GM12878 (cell line): ENCODE data around the gene DNAJC12. TPM values are rescaled to one million over a fixed set of nuclear protein-coding genes. Genes with fewer than 3 reads are reported as not detected.

Experiments
- ATAC-seq: fragments of 200-7000 bp; cut with Tn5 transposase; 3 replicates; pipeline ENCODE4 v1.9.1; 2020; ENCODE audit warnings: mild to moderate bottlenecking, moderate library complexity
- BruUV-seq: library from RNA; stranded (reverse); fragments of 400-500 nt; replicated peaks from 2 replicates; lab custom pipeline; 2021; lab: Mats Ljungman, UMichigan
- CTCF ChIA-PET: fragments of 300-600 bp; sonication (Branson Sonifier 250); formaldehyde crosslinking; extraction: SDS; loops from one replicate; lab custom pipeline; 2021; ENCODE audit warnings: inconsistent platforms; lab: Yijun Ruan, JAX
- POLR2A ChIA-PET: fragments of 350-600 bp; formaldehyde crosslinking; extraction: SDS; loops from one replicate; lab custom pipeline; 2021; ENCODE audit warnings: inconsistent platforms; lab: Charles Lee
- RAD21 ChIA-PET: fragments of 300-600 bp; sonication (Branson Sonifier 250); formaldehyde crosslinking; loops from one replicate; lab custom pipeline; 2023; ENCODE audit warnings: antibody characterized with exemption; ENCODE audit not compliant: unreplicated experiment; lab: Charles Lee
- SMC1A ChIA-PET: fragments of 300-600 bp; sonication (Branson Sonifier 250); formaldehyde crosslinking; loops from one replicate; lab custom pipeline; 2023; ENCODE audit not compliant: unreplicated experiment, uncharacterized antibody; lab: Charles Lee
- DNase-seq: peaks from one replicate; pipeline ENCODE4 v3.0.0-alpha.2; 2011; ENCODE audit warnings: low read depth, low spot score
- FAIRE-seq: peaks from 3 replicates; lab custom pipeline; 2011; peaks lifted over from hg19 to GRCh38; lab: Jason Lieb, UNC
- H2AFZ ChIP-seq: 2 replicates; pipeline ENCODE4 v1.6.0; 2011; ENCODE audit warnings: low read depth, low read length, control low read depth; ENCODE audit not compliant: control insufficient read depth
- H3K27ac ChIP-seq: 2 replicates; pipeline ENCODE4 v1.5.1; 2011; ENCODE audit warnings: control low read depth; ENCODE audit not compliant: control insufficient read depth, insufficient read depth
- H3K27me3 ChIP-seq, 2 experiments: replicated peaks in 1 of 2; 2 replicates each; pipeline versions ENCODE4 v1.6.0 to v1.6.1; 2011; ENCODE audit warnings: low read length in 1 of 2; ENCODE audit not compliant: control insufficient read depth in 2 of 2, insufficient read depth in 2 of 2
- H3K36me3 ChIP-seq, 2 experiments: 2 replicates each; pipeline ENCODE4 v1.5.1; 2011; ENCODE audit warnings: low read length in 1 of 2; ENCODE audit not compliant: control insufficient read depth in 2 of 2, insufficient read depth in 2 of 2
- H3K4me1 ChIP-seq: 2 replicates; pipeline ENCODE4 v1.6.1; 2011; ENCODE audit warnings: mild to moderate bottlenecking, low read length, moderate library complexity, mixed read lengths; ENCODE audit not compliant: control insufficient read depth, insufficient read depth
- H3K4me2 ChIP-seq: 2 replicates; pipeline ENCODE4 v1.6.0; 2011; ENCODE audit warnings: control low read depth; ENCODE audit not compliant: control insufficient read depth, insufficient read depth
- H3K4me3 ChIP-seq: fragments of 200-600 bp; sonication (generic); 2 replicates; pipeline ENCODE4 v1.5.1; 2016
- H3K79me2 ChIP-seq: 2 replicates; pipeline ENCODE4 v1.6.0; 2011; ENCODE audit warnings: low read length; ENCODE audit not compliant: control insufficient read depth, insufficient read depth
- H3K9ac ChIP-seq: 2 replicates; pipeline ENCODE4 v1.8.0; 2011; ENCODE audit warnings: low read length, control low read depth, mixed read lengths; ENCODE audit not compliant: control insufficient read depth, insufficient read depth
- H3K9me3 ChIP-seq: replicated peaks from 3 replicates; pipeline ENCODE4 v1.5.1; 2011; ENCODE audit warnings: mild to moderate bottlenecking, low read length; ENCODE audit not compliant: control insufficient read depth, insufficient read depth
- H4K20me1 ChIP-seq: 2 replicates; pipeline ENCODE4 v1.6.0; 2011; ENCODE audit not compliant: control insufficient read depth, insufficient read depth
- ATF2 ChIP-seq: IDR thresholded peaks from 2 replicates; pipeline ENCODE4 v1.6.1; 2012; ENCODE audit warnings: low read length, inconsistent platforms
- FOXK2 ChIP-seq: fragments of 450-650 bp; IDR thresholded peaks from 2 replicates; pipeline ENCODE4 v1.6.1; 2017; ENCODE audit warnings: mild to moderate bottlenecking, moderate library complexity
- GABPA ChIP-seq: IDR thresholded peaks from 2 replicates; pipeline ENCODE4 v1.6.1; 2014; ENCODE audit warnings: antibody characterized with exemption, low read depth, mild to moderate bottlenecking, inconsistent platforms
- HCFC1 ChIP-seq: fragments of 150-350 bp; IDR thresholded peaks from 2 replicates; pipeline ENCODE4 v1.6.1; 2014; ENCODE audit warnings: low read length
- HDAC2 ChIP-seq: fragments of 200-600 bp; sonication (generic); IDR thresholded peaks from 2 replicates; pipeline ENCODE4 v1.6.1; 2017
- KAT2A ChIP-seq: conservative IDR thresholded peaks from 2 replicates; pipeline ENCODE4 v1.6.1; 2011; ENCODE audit warnings: low read depth, low read length; ENCODE audit not compliant: control insufficient read depth
- NFYA ChIP-seq: IDR thresholded peaks from 2 replicates; pipeline ENCODE4 v1.6.1; 2011; ENCODE audit warnings: low read depth, mild to moderate bottlenecking, low read length, improper control_type of control experiment, borderline replicate concordance
- TARDBP ChIP-seq: IDR thresholded peaks from 2 replicates; pipeline ENCODE4 v1.6.1; 2016; ENCODE audit warnings: borderline replicate concordance
- ZBTB4 ChIP-seq: fragments of 450-650 bp; formaldehyde crosslinking; IDR thresholded peaks from 2 replicates; pipeline ENCODE4 v1.4.0; 2022; ENCODE audit warnings: mild to moderate bottlenecking, moderate library complexity
- WGBS: methylation state at CpG from one replicate; pipeline ENCODE4 v1.1.6; 2016; ENCODE audit warnings: low lambda C conversion rate; ENCODE audit not compliant: insufficient replicate concordance, insufficient coverage; ENCODE audit errors: missing lambda C conversion rate; 5-methylcytosine and 5-hydroxymethylcytosine counted together
- in situ Hi-C: fragments of 300-500 bp; cut with MboI; formaldehyde crosslinking; loops from 9 replicates; pipeline ENCODE4 v1.14.3; 2018; ENCODE audit warnings: mixed read lengths
- intact Hi-C: fragments of 100-400 bp; cut with micrococcal nuclease; formaldehyde crosslinking; loops from one replicate; pipeline ENCODE4 v1.14.2; 2022; ENCODE audit not compliant: unreplicated experiment
- polyA plus RNA-seq, 11 experiments: library from polyadenylated mRNA; depleted of rRNA in 4 of 11; unstranded in 6 of 11; stranded (reverse) in 5 of 11; fragments of >200 nt; fragmentation: Nextera tagmentation in 4 of 11; fragmentation: Illumina TruSeq in 1 of 11; extraction: Ambion mirVana in 4 of 11; extraction: Trizol in 1 of 11; gene quantifications; 1 replicate in 1 of 11; 2 replicates in 10 of 11; pipeline versions ENCODE4 v1.2.1 to v1.2.3, GENCODE V29; 2011 to 2016; ENCODE audit warnings: inconsistent platforms in 2 of 11, missing spikeins in 2 of 11, low read depth in 1 of 11
- total RNA-seq, 4 experiments: library from RNA; depleted of rRNA in 3 of 4; stranded (reverse); fragments of >200 nt in 3 of 4; fragmentation: Illumina TruSeq in 1 of 4; extraction: Trizol in 1 of 4; gene quantifications; 2 replicates each; pipeline versions ENCODE4 v1.2.1 to v1.2.3, GENCODE V29; 2013 to 2021

The DNAJC12 gene
- total and polyA plus RNA-seq, 10 of the 15 experiments (the other 5 are each of a cell fraction or from before 2014, with no cell fraction given): 1.1 to 4.5 (median 3.0) TPM

GRCh38 chr10:67843284-67843683 lies 5.3 kb upstream of the DNAJC12 start:
- no peak for DNase-seq
- WGBS: 63% methylated on average over 2 of the region's 2 CpGs
- CTCF ChIA-PET: no interaction called here

GRCh38 chr10:67841737-67842136 lies 3.7 kb upstream of the DNAJC12 start:
- no peaks in the 10 kb centered on the region for H3K36me3 ChIP-seq
- no peak overlapping the region for H3K4me3 ChIP-seq
- FAIRE-seq (no peak), DNase-seq (no peak), ATAC-seq (no peak)
- ChIA-PET RAD21 (no interaction called here), CTCF (interaction anchor here (1.5 kb wide), 1 partner anchor 14 kb away, joined by 3 read pairs; no protein-coding TSS in a partner anchor), POLR2A (no interaction called here), SMC1A (interaction anchor here (0.6 kb wide), 1 partner anchor 316 kb away, joined by 3 read pairs; no protein-coding TSS in a partner anchor)
- BruUV-seq: no TSS peak
- in situ Hi-C loops: no loop called here
- intact Hi-C loops: no loop called here
- no peaks in the 10 kb centered on the region for H4K20me1 ChIP-seq
- no peaks in the 10 kb centered on the region for H3K27me3 ChIP-seq
- TF ChIP-seq NFYA: no peak
- no peak for TF ChIP-seq ATF2
- no peak for TF ChIP-seq ZBTB4 (CRISPR knock-in tag)
- no peak for TF ChIP-seq FOXK2
- no peak for TF ChIP-seq KAT2A
- no peak for TF ChIP-seq GABPA
- H3K9ac ChIP-seq: no peak overlapping the region
- H3K27ac ChIP-seq: no peak overlapping the region
- no peaks in the 10 kb centered on the region; the same call in 2 of the 3 replicates for H3K9me3 ChIP-seq
- no peaks in the 10 kb centered on the region for H3K79me2 ChIP-seq
- H3K4me1 ChIP-seq: no peaks in the 10 kb centered on the region
- H3K4me2 ChIP-seq: no peak overlapping the region
- H2AFZ ChIP-seq: no peak overlapping the region

More at GRCh38 chr10:67843284-67843683, 5.3 kb upstream of the DNAJC12 start:
- no peaks in the 10 kb centered on the region for H4K20me1 ChIP-seq
- no peak overlapping the region for H2AFZ ChIP-seq
- no peak overlapping the region for H3K9ac ChIP-seq
- FAIRE-seq (no peak), ATAC-seq (no peak)
- no TSS peak for BruUV-seq
- no peaks in the 10 kb centered on the region; the same call in 2 of the 3 replicates for H3K9me3 ChIP-seq
- no peak overlapping the region for H3K27ac ChIP-seq
- in situ Hi-C loops: no loop called here
- no peak overlapping the region for H3K4me3 ChIP-seq
- POLR2A ChIA-PET: interaction anchor here (0.7 kb wide), 1 partner anchor 106 kb away, joined by 4 read pairs; no protein-coding TSS in a partner anchor
- H3K4me1 ChIP-seq: no peaks in the 10 kb centered on the region
- RAD21 ChIA-PET: no interaction called here
- H3K36me3 ChIP-seq: no peaks in the 10 kb centered on the region
- no peaks in the 10 kb centered on the region for H3K27me3 ChIP-seq
- intact Hi-C loops: no loop called here
- no peaks in the 10 kb centered on the region for H3K79me2 ChIP-seq
- SMC1A ChIA-PET: interaction anchor here (0.6 kb wide), 1 partner anchor 585 kb away, joined by 3 read pairs; no protein-coding TSS in a partner anchor
- H3K4me2 ChIP-seq: no peak overlapping the region
- TF ChIP-seq HDAC2 (no peak), HCFC1 (no peak), TARDBP (no peak)
